Prostate gland (tissue), 2 donors: ENCODE measurements around the gene SPTBN5. TPM values are rescaled to one million over a fixed set of nuclear protein-coding genes. Genes with fewer than 3 reads are reported as not detected.
A peak's percentile ranks its signal among the peaks of the same experiment; 100 is the strongest.
"Not testable (repeated sequence)": the region's sequence is repeated elsewhere in the genome, so short reads cannot be mapped to it uniquely, and the experiment has no call there.

ENCODE experiments used
- DNase-seq: peaks from one replicate; pipeline ENCODE4 v3.0.0-alpha.2; 2019; ENCODE audit warnings: low spot score
- H3K27ac ChIP-seq, 2 donors: fragments of 200-600 bp; sonication (generic); 2 replicates each; pipeline ENCODE4 v1.5.1; 2017 to 2019
- H3K27me3 ChIP-seq: fragments of 200-600 bp; sonication (generic); replicated peaks from 2 replicates; pipeline ENCODE4 v1.5.1; 2019; ENCODE audit not compliant: insufficient read depth
- H3K36me3 ChIP-seq, 2 donors: fragments of 200-600 bp; sonication (generic); 1 replicate in 1 of 2; 2 replicates in 1 of 2; pipeline versions ENCODE4 v1.5.1 to v1.8.1; 2017 to 2019
- H3K4me1 ChIP-seq: fragments of 200-600 bp; sonication (generic); replicated peaks from 2 replicates; pipeline ENCODE4 v1.5.1; 2019
- H3K4me3 ChIP-seq, 2 donors: fragments of 200-600 bp; sonication (generic); 2 replicates each; pipeline ENCODE4 v1.5.1; 2017 to 2019
- H3K9me3 ChIP-seq: fragments of 200-600 bp; sonication (generic); 2 replicates; pipeline ENCODE4 v1.5.1; 2017
- POLR2A ChIP-seq: fragments of 450-650 bp; IDR thresholded peaks from one replicate; pipeline ENCODE4 v1.6.1; 2016; ENCODE audit warnings: antibody characterized with exemption, mild to moderate bottlenecking
- POLR2AphosphoS5 ChIP-seq: sonication (generic); formaldehyde crosslinking; IDR thresholded peaks from one replicate; pipeline ENCODE4 v1.6.1; 2017; ENCODE audit warnings: antibody characterized with exemption
- WGBS: methylation state at CpG from one replicate; pipeline ENCODE4 v1.1.5; 2018; 5-methylcytosine and 5-hydroxymethylcytosine counted together
- intact Hi-C: fragments of 100-400 bp; cut with DNase I; formaldehyde crosslinking; loops from one replicate; pipeline ENCODE4 v1.14.2; 2022
- total RNA-seq, 2 donors: library from RNA; depleted of rRNA; stranded (reverse); fragments of >200 nt; gene quantifications; one replicate each; pipeline ENCODE4 v1.1.0, GENCODE V29; 2016
- TF ChIP-seq, protein P1 (sequence below), 4 experiments: fragments of 200-600 bp in 2 of 4; fragments of 450-650 bp in 2 of 4; sonication (generic) in 2 of 4; IDR thresholded peaks; 1 replicate in 3 of 4; 2 replicates in 1 of 4; pipeline ENCODE4 v1.5.1; 2016 to 2019; ENCODE audit warnings: antibody characterized with exemption in 4 of 4, mild to moderate bottlenecking in 2 of 4, moderate library complexity in 2 of 4

Gene SPTBN5
- total RNA-seq, 2 donors from 2014 or later, result 1.2 to 2.2 TPM

GRCh38 chr15:41836713-41837454, 57.0 kb downstream of the SPTBN5 start:
- H3K4me3 ChIP-seq, result no peak overlapping the region
- H3K27me3 ChIP-seq, result no peaks in the 10 kb centered on the region
- H3K27ac ChIP-seq, result no peak overlapping the region
- H3K9me3 ChIP-seq, result no peaks in the 10 kb centered on the region
- no peak for DNase-seq
- WGBS, result 95% methylated on average over 23 of the region's 23 CpGs
- intact Hi-C loops, result no loop called here
- peaks cover 0 to 4% of the 10 kb centered on the region in 2 donors for H3K36me3 ChIP-seq
- TF ChIP-seq POLR2AphosphoS5 (no peak), POLR2A (no peak)
- TF ChIP-seq, protein P1, sequence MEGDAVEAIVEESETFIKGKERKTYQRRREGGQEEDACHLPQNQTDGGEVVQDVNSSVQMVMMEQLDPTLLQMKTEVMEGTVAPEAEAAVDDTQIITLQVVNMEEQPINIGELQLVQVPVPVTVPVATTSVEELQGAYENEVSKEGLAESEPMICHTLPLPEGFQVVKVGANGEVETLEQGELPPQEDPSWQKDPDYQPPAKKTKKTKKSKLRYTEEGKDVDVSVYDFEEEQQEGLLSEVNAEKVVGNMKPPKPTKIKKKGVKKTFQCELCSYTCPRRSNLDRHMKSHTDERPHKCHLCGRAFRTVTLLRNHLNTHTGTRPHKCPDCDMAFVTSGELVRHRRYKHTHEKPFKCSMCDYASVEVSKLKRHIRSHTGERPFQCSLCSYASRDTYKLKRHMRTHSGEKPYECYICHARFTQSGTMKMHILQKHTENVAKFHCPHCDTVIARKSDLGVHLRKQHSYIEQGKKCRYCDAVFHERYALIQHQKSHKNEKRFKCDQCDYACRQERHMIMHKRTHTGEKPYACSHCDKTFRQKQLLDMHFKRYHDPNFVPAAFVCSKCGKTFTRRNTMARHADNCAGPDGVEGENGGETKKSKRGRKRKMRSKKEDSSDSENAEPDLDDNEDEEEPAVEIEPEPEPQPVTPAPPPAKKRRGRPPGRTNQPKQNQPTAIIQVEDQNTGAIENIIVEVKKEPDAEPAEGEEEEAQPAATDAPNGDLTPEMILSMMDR (IDR thresholded peaks at IDR 0.05), result no peak
- H3K4me1 ChIP-seq, result peaks cover 22% of the 10 kb centered on the region

GRCh38 chr15:41836073-41836472, 57.8 kb downstream of the SPTBN5 start:
- Histone ChIP-seq H3K4me3 (no peak overlapping the region), H3K36me3 (peaks cover 0 to 4% of the 10 kb centered on the region in 2 donors), H3K27me3 (no peaks in the 10 kb centered on the region), H3K4me1 (peaks cover 22% of the 10 kb centered on the region), H3K9me3 (no peaks in the 10 kb centered on the region), H3K27ac (no peak overlapping the region)
- WGBS, result 77% methylated on average over 6 of the region's 6 CpGs
- TF ChIP-seq, protein P1 (IDR thresholded peaks at IDR 0.05), result no peak
- TF ChIP-seq POLR2AphosphoS5, result no peak
- intact Hi-C loops, result no loop called here
- no peak for DNase-seq

DNA sequence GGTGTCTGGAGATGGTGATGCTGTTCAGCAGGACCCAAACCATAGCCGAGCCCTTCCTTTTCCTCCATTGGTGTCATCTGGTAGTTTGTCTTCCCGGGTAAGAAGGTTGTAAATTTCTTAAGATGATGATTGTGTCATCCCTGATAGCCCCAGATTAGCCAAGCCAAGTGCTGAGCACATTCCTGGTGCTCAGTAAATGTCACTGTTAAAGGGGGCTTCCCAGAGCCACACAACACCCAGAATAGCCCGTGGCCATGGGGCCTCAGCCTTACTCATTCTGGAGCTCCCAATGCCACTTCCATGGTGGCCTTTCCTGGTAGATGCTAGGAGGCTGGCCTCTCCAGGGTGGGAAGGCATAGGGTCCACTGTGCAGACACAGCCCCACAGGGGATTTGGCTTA, 59.8 kb downstream of the SPTBN5 start:
- no peak overlapping the region for H3K27ac ChIP-seq
- TF ChIP-seq, protein P1 (IDR thresholded peaks at IDR 0.05), result no peak
- no peak for TF ChIP-seq POLR2A
- TF ChIP-seq POLR2AphosphoS5, result no peak
- H3K4me3 ChIP-seq, result no peak overlapping the region
- H3K36me3 ChIP-seq, result no peaks in the 10 kb centered on the region
- WGBS, result 80% methylated on average over 3 of the region's 3 CpGs
- intact Hi-C loops, result no loop called here
- H3K9me3 ChIP-seq, result no peaks in the 10 kb centered on the region
- no peaks in the 10 kb centered on the region for H3K27me3 ChIP-seq
- H3K4me1 ChIP-seq, result peaks cover 18% of the 10 kb centered on the region
- DNase-seq, result no peak

DNA sequence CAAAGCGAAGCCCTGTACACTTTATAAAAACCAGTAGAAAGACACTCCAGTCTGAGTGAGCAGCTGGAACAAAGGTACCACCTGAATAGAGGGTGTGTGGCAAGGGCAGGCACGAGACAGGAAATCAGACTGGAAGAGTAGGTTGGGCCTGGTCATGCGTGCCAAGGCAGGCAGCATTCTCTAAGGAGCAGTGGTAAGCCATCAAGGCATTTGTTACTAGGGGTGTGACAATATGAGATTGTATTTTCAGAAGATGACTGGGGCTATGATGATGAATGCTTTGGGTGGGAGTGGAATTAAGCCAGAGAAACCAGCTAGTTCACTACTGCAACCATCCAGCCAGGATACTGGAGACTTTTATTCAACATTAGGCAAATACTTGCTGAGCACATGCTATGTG, 61.0 kb downstream of the SPTBN5 start:
- H3K27ac ChIP-seq, result peak overlapping the region; percentile 35 to 43
- peak; percentile 86 for DNase-seq
- no peaks in the 10 kb centered on the region for H3K9me3 ChIP-seq
- TF ChIP-seq, protein P1 (IDR thresholded peaks at IDR 0.05), result no peak
- TF ChIP-seq POLR2AphosphoS5, result peak; percentile 88
- 38% methylated on average over 3 of the region's 3 CpGs for WGBS
- H3K4me3 ChIP-seq, result no peak overlapping the region
- intact Hi-C loops, result no loop called here
- no peaks in the 10 kb centered on the region for H3K27me3 ChIP-seq
- peaks cover 9% of the 10 kb centered on the region for H3K4me1 ChIP-seq
- no peaks in the 10 kb centered on the region for H3K36me3 ChIP-seq

DNA sequence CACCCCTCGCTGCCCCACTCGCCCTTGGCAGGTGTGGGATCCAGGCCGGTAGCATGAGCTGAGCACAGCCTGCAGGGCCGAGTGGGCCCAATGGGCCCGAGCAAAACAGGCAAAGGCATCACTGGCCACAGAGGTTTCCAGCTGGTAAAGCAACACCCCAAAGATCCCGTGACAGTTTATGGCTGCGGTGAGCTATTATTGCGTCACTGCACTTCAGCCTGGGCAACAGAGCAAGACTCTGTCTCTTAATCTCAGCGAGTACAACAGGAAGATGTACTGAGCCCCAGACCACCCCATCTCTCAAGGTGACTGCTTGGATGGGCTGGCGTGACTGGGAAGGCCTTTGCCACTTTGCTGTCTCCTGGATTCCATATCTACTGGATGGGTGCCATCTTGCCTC, 61.6 kb downstream of the SPTBN5 start:
- 82% methylated on average over 10 of the region's 10 CpGs for WGBS
- Histone ChIP-seq H3K27ac (peak overlapping the region; percentile 35 to 43), H3K36me3 (no peaks in the 10 kb centered on the region), H3K4me3 (no peak overlapping the region), H3K4me1 (peaks cover 10% of the 10 kb centered on the region), H3K9me3 (no peaks in the 10 kb centered on the region), H3K27me3 (no peaks in the 10 kb centered on the region)
- intact Hi-C loops, result no loop called here
- no peak for DNase-seq
- TF ChIP-seq POLR2AphosphoS5, result no peak
- TF ChIP-seq POLR2A, result no peak
- TF ChIP-seq, protein P1 (IDR thresholded peaks at IDR 0.05), result no peak

GRCh38 chr15:41831291-41831690, 62.6 kb downstream of the SPTBN5 start:
- H3K27me3 ChIP-seq, H3K27ac ChIP-seq, DNase-seq, H3K4me3 ChIP-seq, H3K9me3 ChIP-seq, intact Hi-C loops, H3K36me3 ChIP-seq: not testable (repeated sequence)
- WGBS, result 81% methylated on average over 4 of the region's 4 CpGs
- H3K4me1 ChIP-seq, result peaks cover 10% of the 10 kb centered on the region
